HCT116 (cell line): ENCODE data around the gene PDE7B. TPM values are rescaled to one million over a fixed set of nuclear protein-coding genes. Genes with fewer than 3 reads are reported as not detected.

Source experiments
- ATAC-seq: fragments of 200-7000 bp; cut with Tn5 transposase; 2 replicates; pipeline ENCODE4 v1.9.1; 2020; ENCODE audit warnings: mild to moderate bottlenecking, moderate library complexity
- BruUV-seq: library from RNA; stranded (reverse); fragments of 400-500 nt; replicated peaks from 2 replicates; lab custom pipeline; 2021; lab: Mats Ljungman, UMichigan
- CTCF ChIA-PET: fragments of 300-600 bp; sonication (Branson Sonifier 250); formaldehyde crosslinking; loops from one replicate; lab custom pipeline; 2021; ENCODE audit warnings: antibody characterized with exemption; lab: Charles Lee
- POLR2A ChIA-PET: fragments of 300-600, 350-600 bp; sonication (Branson Sonifier 250); formaldehyde crosslinking; loops from one replicate; lab custom pipeline; 2021; ENCODE audit warnings: antibody characterized with exemption; lab: Charles Lee
- RAD21 ChIA-PET, 2 experiments: fragments of 300-600 bp; sonication (Branson Sonifier 250); formaldehyde crosslinking; loops; one replicate each; lab custom pipeline; 2023; ENCODE audit warnings: low total read pairs in 2 of 2; ENCODE audit not compliant: uncharacterized antibody in 2 of 2, unreplicated experiment in 2 of 2, low non-redundant PET in 1 of 2; lab: Charles Lee
- DNase-seq: peaks from one replicate; pipeline ENCODE4 v3.0.0-alpha.2; 2010; ENCODE audit warnings: low read depth, low spot score
- H2AFZ ChIP-seq: fragments of 200-600 bp; shearing (Covaris generic), sonication (generic); 2 replicates; pipeline ENCODE4 v1.6.1; 2017; ENCODE audit warnings: low read depth, mixed run types, mixed read lengths, antibody characterized with exemption, low read length; ENCODE audit not compliant: poor library complexity, severe bottlenecking
- H3K27ac ChIP-seq: 2 replicates; pipeline ENCODE4 v1.5.1; 2012; ENCODE audit warnings: low read depth, low read length
- H3K27me3 ChIP-seq: fragments of 200-600 bp; sonication (generic); 2 replicates; pipeline ENCODE4 v1.6.1; 2016; ENCODE audit warnings: mixed run types, low read length, mixed read lengths; ENCODE audit not compliant: insufficient read depth
- H3K36me3 ChIP-seq, 2 experiments: fragments of 200-500 bp in 1 of 2; fragments of 200-600 bp in 1 of 2; sonication (Bioruptor generic) in 1 of 2; sonication (generic) in 1 of 2; 2 replicates each; pipeline versions ENCODE4 v1.5.1 to v1.6.1; 2014 to 2016; ENCODE audit warnings: low read length in 2 of 2, inconsistent platforms in 1 of 2, mixed read lengths in 1 of 2, mixed run types in 1 of 2; ENCODE audit not compliant: insufficient read depth in 2 of 2, control insufficient read depth in 1 of 2
- H3K4me1 ChIP-seq, 2 experiments: fragments of 200-600 bp in 1 of 2; sonication (generic) in 1 of 2; 2 replicates each; pipeline versions ENCODE4 v1.5.1 to v1.6.1; 2012 to 2017; ENCODE audit warnings: low read length in 2 of 2, inconsistent platforms in 1 of 2, mild to moderate bottlenecking in 1 of 2, mixed read lengths in 1 of 2, mixed run types in 1 of 2, moderate library complexity in 1 of 2; ENCODE audit not compliant: insufficient read depth in 2 of 2, control insufficient read depth in 1 of 2
- H3K4me2 ChIP-seq: fragments of 200-600 bp; sonication (generic); 2 replicates; pipeline ENCODE4 v1.6.1; 2017; ENCODE audit warnings: mixed run types, low read length, mixed read lengths
- H3K4me3 ChIP-seq, 2 experiments: fragments of 200-600 bp in 1 of 2; sonication (generic) in 1 of 2; replicated peaks in 1 of 2; 2 replicates each; pipeline ENCODE4 v1.5.1; 2011 to 2016; ENCODE audit warnings: low read length in 2 of 2, control low read depth in 1 of 2, low read depth in 1 of 2, mild to moderate bottlenecking in 1 of 2, mixed read lengths in 1 of 2, mixed run types in 1 of 2
- H3K79me2 ChIP-seq: fragments of 200-600 bp; sonication (generic); 2 replicates; pipeline ENCODE4 v1.6.1; 2017; ENCODE audit warnings: mild to moderate bottlenecking, mixed run types, low read length, moderate library complexity, mixed read lengths; ENCODE audit not compliant: insufficient read depth
- H3K9ac ChIP-seq: fragments of 200-600 bp; sonication (generic); 2 replicates; pipeline ENCODE4 v1.6.1; 2016; ENCODE audit warnings: low read length, mixed read lengths
- H3K9me2 ChIP-seq: fragments of 200-600 bp; sonication (generic), shearing (Covaris generic); 2 replicates; pipeline ENCODE4 v1.6.1; 2017; ENCODE audit warnings: mixed run types, mild to moderate bottlenecking, moderate library complexity; ENCODE audit not compliant: insufficient read depth
- H3K9me3 ChIP-seq, 2 experiments: fragments of 200-500 bp in 1 of 2; fragments of 200-600 bp in 1 of 2; sonication (Bioruptor generic) in 1 of 2; sonication (generic) in 1 of 2; 2 replicates each; pipeline ENCODE4 v1.6.1; 2014 to 2017; ENCODE audit warnings: low read length in 2 of 2, mixed read lengths in 2 of 2, inconsistent platforms in 1 of 2, low read depth in 1 of 2, mild to moderate bottlenecking in 1 of 2, mixed run types in 1 of 2, moderate library complexity in 1 of 2; ENCODE audit not compliant: control insufficient read depth in 1 of 2, insufficient read depth in 1 of 2
- H4K20me1 ChIP-seq: fragments of 200-600 bp; sonication (generic), shearing (Covaris generic); 2 replicates; pipeline ENCODE4 v1.6.1; 2017; ENCODE audit warnings: mixed run types, mild to moderate bottlenecking, moderate library complexity; ENCODE audit not compliant: insufficient read depth
- CEBPB ChIP-seq: IDR thresholded peaks from 2 replicates; pipeline ENCODE4 v1.6.1; 2012; ENCODE audit warnings: low read depth
- EGR1 ChIP-seq: IDR thresholded peaks from 2 replicates; pipeline ENCODE4 v1.6.1; 2012; ENCODE audit warnings: low read depth
- ELF1 ChIP-seq: IDR thresholded peaks from 2 replicates; pipeline ENCODE4 v1.6.1; 2012; ENCODE audit warnings: low read depth, borderline replicate concordance
- EZH2 ChIP-seq: fragments of 200-600 bp; sonication (generic); IDR thresholded peaks from 2 replicates; pipeline ENCODE4 v1.6.1; 2017; ENCODE audit warnings: antibody characterized with exemption, mixed run types
- EZH2phosphoT487 ChIP-seq: fragments of 200-600 bp; IDR thresholded peaks from 2 replicates; pipeline ENCODE4 v1.6.1; 2018; ENCODE audit warnings: antibody characterized with exemption, borderline replicate concordance
- FOSL1 ChIP-seq: IDR thresholded peaks from 2 replicates; pipeline ENCODE4 v1.6.1; 2012; ENCODE audit warnings: low read depth
- POLR2AphosphoS5 ChIP-seq: IDR thresholded peaks from 2 replicates; pipeline ENCODE4 v1.6.1; 2011; ENCODE audit warnings: mild to moderate bottlenecking, low read depth, low read length, moderate library complexity
- RAD21 ChIP-seq: IDR thresholded peaks from 2 replicates; pipeline ENCODE4 v1.6.1; 2012; ENCODE audit warnings: low read depth, mild to moderate bottlenecking
- SIN3A ChIP-seq: IDR thresholded peaks from 2 replicates; pipeline ENCODE4 v1.6.1; 2012; ENCODE audit warnings: low read depth
- SP1 ChIP-seq: IDR thresholded peaks from 2 replicates; pipeline ENCODE4 v1.6.1; 2012; ENCODE audit warnings: low read depth
- SRF ChIP-seq: IDR thresholded peaks from 2 replicates; pipeline ENCODE4 v1.6.1; 2012; ENCODE audit warnings: low read depth
- TCF7L2 ChIP-seq: IDR thresholded peaks from 2 replicates; pipeline ENCODE4 v1.7.0; 2011; ENCODE audit warnings: borderline replicate concordance, inconsistent platforms; ENCODE audit not compliant: insufficient read depth, insufficient read length; ENCODE audit errors: extremely low read depth
- YY1 ChIP-seq: IDR thresholded peaks from 2 replicates; pipeline ENCODE4 v1.6.1; 2011; ENCODE audit warnings: low read length, low read depth, moderate library complexity, mild to moderate bottlenecking; ENCODE audit not compliant: insufficient replicate concordance; ENCODE audit errors: extremely low read depth
- ZFX ChIP-seq: fragments of 450-650 bp; IDR thresholded peaks from 2 replicates; pipeline ENCODE4 v1.6.1; 2017
- ZNF274 ChIP-seq: fragments of 200-500 bp; sonication (Bioruptor generic); IDR thresholded peaks from 2 replicates; pipeline ENCODE4 v1.6.1; 2014; ENCODE audit warnings: mild to moderate bottlenecking, low read depth, low read length, inconsistent platforms
- intact Hi-C: fragments of 100-400 bp; cut with micrococcal nuclease; formaldehyde crosslinking; loops from 2 replicates; pipeline ENCODE4 v1.10.0; 2022
- total RNA-seq: library from RNA; stranded (reverse); gene quantifications from one replicate; pipeline ENCODE4 v1.2.1, GENCODE V29; 2021; ENCODE audit not compliant: unreplicated experiment
- TF ChIP-seq, protein P1 (sequence below): IDR thresholded peaks from 2 replicates; pipeline ENCODE4 v1.6.1; 2012
- TF ChIP-seq, protein P2 (sequence below): IDR thresholded peaks from 2 replicates; pipeline ENCODE4 v1.6.1; 2012; ENCODE audit warnings: low read depth
- TF ChIP-seq, protein P3 (sequence below), 3 experiments: fragments of 200-600 bp in 1 of 3; sonication (generic) in 1 of 3; IDR thresholded peaks in 2 of 3; conservative IDR thresholded peaks in 1 of 3; 2 replicates each; pipeline ENCODE4 v1.5.1; 2012 to 2017; ENCODE audit warnings: low read depth in 2 of 3, low read length in 2 of 3, antibody characterized with exemption in 1 of 3, borderline replicate concordance in 1 of 3, control low read depth in 1 of 3, mild to moderate bottlenecking in 1 of 3, mixed read lengths in 1 of 3, mixed run types in 1 of 3, moderate library complexity in 1 of 3; ENCODE audit not compliant: insufficient read depth in 1 of 3
- TF ChIP-seq, protein P4 (sequence below): IDR thresholded peaks from 2 replicates; pipeline ENCODE4 v1.6.1; 2011; ENCODE audit warnings: mild to moderate bottlenecking, low read length, moderate library complexity; ENCODE audit not compliant: insufficient replicate concordance; ENCODE audit errors: extremely low read depth
- TF ChIP-seq, protein P5 (sequence below): IDR thresholded peaks from 2 replicates; pipeline ENCODE4 v1.6.1; 2012

Gene PDE7B
- total RNA-seq, 1 experiment from 2014 or later, result 0.61 TPM

DNA sequence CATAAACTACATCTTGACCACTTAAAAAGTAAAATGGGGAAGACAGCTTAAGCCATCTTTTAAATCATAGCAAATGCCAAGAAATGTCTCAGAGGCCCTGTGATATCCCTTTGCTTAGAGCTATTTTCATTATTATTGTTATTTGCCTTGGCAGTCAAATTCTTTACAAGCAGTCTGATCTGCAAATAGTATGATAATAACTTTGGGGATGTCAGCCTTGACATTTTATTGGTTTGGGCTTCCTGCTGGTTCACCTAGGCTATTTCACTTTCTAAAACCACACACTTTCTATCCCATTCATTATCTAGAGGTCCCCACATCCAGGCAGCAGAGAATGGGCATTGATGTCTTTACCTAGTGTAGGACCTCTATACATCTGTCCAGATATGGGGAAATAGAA is 125.1 kb downstream of the PDE7B start:
- intact Hi-C loops, result no loop called here
- ChIA-PET POLR2A (no interaction called here), RAD21 (no interaction called here), CTCF (no interaction called here)
- no peaks in the 10 kb centered on the region; the same call in 1 of the 2 replicates for H3K9me2 ChIP-seq
- ATAC-seq (no peak), DNase-seq (no peak)
- H3K4me2 ChIP-seq, result no peak overlapping the region
- H3K36me3 ChIP-seq, result no peaks in the 10 kb centered on the region
- BruUV-seq, result no TSS peak
- H4K20me1 ChIP-seq, result no peaks in the 10 kb centered on the region
- H3K9ac ChIP-seq, result no peak overlapping the region
- no peak for TF ChIP-seq TCF7L2
- TF ChIP-seq, protein P1, sequence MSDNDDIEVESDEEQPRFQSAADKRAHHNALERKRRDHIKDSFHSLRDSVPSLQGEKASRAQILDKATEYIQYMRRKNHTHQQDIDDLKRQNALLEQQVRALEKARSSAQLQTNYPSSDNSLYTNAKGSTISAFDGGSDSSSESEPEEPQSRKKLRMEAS, result no peak
- no peak for TF ChIP-seq SRF
- TF ChIP-seq FOSL1, result no peak
- TF ChIP-seq YY1, result no peak
- TF ChIP-seq CEBPB, result no peak
- no peak for TF ChIP-seq RAD21
- no peak for TF ChIP-seq EZH2phosphoT487
- no peak for TF ChIP-seq ZNF274
- TF ChIP-seq POLR2AphosphoS5, result no peak
- TF ChIP-seq SP1, result no peak
- TF ChIP-seq ZFX, result no peak
- TF ChIP-seq, protein P2, sequence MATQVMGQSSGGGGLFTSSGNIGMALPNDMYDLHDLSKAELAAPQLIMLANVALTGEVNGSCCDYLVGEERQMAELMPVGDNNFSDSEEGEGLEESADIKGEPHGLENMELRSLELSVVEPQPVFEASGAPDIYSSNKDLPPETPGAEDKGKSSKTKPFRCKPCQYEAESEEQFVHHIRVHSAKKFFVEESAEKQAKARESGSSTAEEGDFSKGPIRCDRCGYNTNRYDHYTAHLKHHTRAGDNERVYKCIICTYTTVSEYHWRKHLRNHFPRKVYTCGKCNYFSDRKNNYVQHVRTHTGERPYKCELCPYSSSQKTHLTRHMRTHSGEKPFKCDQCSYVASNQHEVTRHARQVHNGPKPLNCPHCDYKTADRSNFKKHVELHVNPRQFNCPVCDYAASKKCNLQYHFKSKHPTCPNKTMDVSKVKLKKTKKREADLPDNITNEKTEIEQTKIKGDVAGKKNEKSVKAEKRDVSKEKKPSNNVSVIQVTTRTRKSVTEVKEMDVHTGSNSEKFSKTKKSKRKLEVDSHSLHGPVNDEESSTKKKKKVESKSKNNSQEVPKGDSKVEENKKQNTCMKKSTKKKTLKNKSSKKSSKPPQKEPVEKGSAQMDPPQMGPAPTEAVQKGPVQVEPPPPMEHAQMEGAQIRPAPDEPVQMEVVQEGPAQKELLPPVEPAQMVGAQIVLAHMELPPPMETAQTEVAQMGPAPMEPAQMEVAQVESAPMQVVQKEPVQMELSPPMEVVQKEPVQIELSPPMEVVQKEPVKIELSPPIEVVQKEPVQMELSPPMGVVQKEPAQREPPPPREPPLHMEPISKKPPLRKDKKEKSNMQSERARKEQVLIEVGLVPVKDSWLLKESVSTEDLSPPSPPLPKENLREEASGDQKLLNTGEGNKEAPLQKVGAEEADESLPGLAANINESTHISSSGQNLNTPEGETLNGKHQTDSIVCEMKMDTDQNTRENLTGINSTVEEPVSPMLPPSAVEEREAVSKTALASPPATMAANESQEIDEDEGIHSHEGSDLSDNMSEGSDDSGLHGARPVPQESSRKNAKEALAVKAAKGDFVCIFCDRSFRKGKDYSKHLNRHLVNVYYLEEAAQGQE, result no peak
- TF ChIP-seq, protein P3, sequence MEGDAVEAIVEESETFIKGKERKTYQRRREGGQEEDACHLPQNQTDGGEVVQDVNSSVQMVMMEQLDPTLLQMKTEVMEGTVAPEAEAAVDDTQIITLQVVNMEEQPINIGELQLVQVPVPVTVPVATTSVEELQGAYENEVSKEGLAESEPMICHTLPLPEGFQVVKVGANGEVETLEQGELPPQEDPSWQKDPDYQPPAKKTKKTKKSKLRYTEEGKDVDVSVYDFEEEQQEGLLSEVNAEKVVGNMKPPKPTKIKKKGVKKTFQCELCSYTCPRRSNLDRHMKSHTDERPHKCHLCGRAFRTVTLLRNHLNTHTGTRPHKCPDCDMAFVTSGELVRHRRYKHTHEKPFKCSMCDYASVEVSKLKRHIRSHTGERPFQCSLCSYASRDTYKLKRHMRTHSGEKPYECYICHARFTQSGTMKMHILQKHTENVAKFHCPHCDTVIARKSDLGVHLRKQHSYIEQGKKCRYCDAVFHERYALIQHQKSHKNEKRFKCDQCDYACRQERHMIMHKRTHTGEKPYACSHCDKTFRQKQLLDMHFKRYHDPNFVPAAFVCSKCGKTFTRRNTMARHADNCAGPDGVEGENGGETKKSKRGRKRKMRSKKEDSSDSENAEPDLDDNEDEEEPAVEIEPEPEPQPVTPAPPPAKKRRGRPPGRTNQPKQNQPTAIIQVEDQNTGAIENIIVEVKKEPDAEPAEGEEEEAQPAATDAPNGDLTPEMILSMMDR (IDR thresholded peaks at IDR 0.05 in 2 of 3, conservative IDR thresholded peaks at IDR 0.05 in 1 of 3; ENCODE audit: borderline replicate concordance in 1 of 3, insufficient read depth in 1 of 3, low read depth in 2 of 3, low read length in 2 of 3), result no peak
- TF ChIP-seq, protein P4, sequence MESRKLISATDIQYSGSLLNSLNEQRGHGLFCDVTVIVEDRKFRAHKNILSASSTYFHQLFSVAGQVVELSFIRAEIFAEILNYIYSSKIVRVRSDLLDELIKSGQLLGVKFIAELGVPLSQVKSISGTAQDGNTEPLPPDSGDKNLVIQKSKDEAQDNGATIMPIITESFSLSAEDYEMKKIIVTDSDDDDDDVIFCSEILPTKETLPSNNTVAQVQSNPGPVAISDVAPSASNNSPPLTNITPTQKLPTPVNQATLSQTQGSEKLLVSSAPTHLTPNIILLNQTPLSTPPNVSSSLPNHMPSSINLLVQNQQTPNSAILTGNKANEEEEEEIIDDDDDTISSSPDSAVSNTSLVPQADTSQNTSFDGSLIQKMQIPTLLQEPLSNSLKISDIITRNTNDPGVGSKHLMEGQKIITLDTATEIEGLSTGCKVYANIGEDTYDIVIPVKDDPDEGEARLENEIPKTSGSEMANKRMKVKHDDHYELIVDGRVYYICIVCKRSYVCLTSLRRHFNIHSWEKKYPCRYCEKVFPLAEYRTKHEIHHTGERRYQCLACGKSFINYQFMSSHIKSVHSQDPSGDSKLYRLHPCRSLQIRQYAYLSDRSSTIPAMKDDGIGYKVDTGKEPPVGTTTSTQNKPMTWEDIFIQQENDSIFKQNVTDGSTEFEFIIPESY, result no peak
- no peak for TF ChIP-seq EZH2
- TF ChIP-seq EGR1, result no peak
- TF ChIP-seq ELF1, result no peak
- TF ChIP-seq, protein P5, sequence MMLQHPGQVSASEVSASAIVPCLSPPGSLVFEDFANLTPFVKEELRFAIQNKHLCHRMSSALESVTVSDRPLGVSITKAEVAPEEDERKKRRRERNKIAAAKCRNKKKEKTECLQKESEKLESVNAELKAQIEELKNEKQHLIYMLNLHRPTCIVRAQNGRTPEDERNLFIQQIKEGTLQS, result no peak
- no peak for TF ChIP-seq SIN3A
- H3K79me2 ChIP-seq, result no peaks in the 10 kb centered on the region
- H3K4me3 ChIP-seq, result no peak overlapping the region
- no peaks in the 10 kb centered on the region for H3K27me3 ChIP-seq
- H3K9me3 ChIP-seq, result no peaks in the 10 kb centered on the region
- H3K27ac ChIP-seq, result no peak overlapping the region
- no peaks in the 10 kb centered on the region for H3K4me1 ChIP-seq
- no peak overlapping the region for H2AFZ ChIP-seq
